Measurements from ENCODE around the gene SRC. TPM values are rescaled to one million over a fixed set of nuclear protein-coding genes. Genes with fewer than 3 reads are reported as not detected.
"Not testable (repeated sequence)": the region's sequence is repeated elsewhere in the genome, so short reads cannot be mapped to it uniquely, and the experiment has no call there.

Gene SRC
- total RNA-seq, 1 donor, result 17.8 TPM

DNA sequence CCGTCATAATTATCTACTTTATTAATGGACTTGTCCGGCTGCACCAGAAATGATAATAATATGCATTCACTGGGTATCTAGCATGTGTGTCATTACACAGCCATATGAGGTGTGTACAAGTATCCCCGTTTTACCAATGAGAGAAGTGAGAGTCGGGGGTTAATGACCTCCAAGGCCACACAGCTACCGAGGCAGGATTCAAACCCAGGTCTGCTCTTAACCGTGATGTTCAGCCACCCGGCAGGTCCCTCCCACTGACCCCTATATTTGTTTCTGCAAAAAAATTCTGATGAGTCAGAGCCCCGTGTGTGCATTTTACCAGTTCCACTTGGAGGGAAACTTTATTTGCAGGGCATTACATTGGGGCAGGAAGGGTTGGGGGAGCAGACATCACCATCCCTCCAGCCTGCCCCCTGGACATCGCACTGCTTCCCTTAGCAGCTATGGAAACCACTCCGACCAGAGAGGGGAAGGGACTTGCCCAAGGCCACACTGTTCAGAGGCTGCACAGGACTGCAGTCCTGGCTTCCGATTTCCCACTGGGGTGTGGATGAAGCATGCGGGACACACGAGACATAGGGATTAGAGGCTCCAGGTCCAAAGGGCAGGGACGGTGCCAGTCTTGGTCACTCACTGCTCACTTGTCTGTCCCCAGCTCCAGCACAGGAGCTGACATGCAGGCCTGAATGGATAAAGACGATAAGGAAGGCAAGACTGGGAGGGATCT, 10.1 kb upstream of the SRC start:
- peak in 2 of 3 donors; percentile 34 to 37 for DNase-seq (ENCODE audit: low read depth in 2 of 3, low spot score in 2 of 3)

DNA sequence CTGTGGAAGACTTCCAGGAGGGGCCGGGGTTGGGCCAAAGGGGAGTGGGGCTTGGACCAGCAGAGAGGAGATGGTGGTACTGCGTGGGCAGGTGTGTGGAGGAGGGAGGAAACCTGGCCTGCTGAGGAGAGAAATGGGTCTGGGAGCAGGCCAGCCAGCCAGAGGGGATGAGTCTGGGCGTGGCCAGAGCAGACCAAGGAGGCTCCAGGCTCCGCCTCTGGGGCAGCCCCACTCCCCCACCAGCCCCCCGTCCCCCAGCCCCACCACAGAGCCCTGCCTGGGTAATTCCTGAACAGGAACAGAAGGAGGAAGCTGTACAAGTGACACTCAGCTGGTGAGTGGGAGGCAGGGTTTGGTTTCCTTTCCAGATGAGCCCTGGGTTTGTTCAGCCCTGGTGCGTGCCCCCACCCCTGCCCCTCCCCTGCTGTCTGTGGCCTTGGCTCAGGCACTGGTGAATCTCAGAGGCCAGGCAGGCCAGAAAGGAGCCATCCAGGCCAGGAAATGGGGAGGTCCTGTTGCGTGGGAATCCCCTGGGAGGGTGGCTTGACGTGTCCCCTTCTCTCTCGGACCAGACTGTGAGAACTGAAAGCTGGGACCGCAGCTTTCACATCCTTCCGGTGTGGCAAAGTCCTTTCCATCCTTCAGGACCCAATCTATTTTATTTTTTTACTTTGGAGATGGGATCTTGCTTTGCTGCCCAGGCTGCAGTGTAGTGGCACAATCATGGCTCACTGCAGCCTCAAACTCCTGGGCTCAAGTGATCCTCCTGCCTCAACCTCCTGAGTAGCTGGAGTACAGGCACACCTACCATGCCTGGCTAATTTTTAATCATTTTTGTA, 9.4 kb upstream of the SRC start:
- peak in 2 of 3 donors; percentile 88 to 95 for DNase-seq (ENCODE audit: low read depth in 2 of 3, low spot score in 2 of 3)

DNA sequence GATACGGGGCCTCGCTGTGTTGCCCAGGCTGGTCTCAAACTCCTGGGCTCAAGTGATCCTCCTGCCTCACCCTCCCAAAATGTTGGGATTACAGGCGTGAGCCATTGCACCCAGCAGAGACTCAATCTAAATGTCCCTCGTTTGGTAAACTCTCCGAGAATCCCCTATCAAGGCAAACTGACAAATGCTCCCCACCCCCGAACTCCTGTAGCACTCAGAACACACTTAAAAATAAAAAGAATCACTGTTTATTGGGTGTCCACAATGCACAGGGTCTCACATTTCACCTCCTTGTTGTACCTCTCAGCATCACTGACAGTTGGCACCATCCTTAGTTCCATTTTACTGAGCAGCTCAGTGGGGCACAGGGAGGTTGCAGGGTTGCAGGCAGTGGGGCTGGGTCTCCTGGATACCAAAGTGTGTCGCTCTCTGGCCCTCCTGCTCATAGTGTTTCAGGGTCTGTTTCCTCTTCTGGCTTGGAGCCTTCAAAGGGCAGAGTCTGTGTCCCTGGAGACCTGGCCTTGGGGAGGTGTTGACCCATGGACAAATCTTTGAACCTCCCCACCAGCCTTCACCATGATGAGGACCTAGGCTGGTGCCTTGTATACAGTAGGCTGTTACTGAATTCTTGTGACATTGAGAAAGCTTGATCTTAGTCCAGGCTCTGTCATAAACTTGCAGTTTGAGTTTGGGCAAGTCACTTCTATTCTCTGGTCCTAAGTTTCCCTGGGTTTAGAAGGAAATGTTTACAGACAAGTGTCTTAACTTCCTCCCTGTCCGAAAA, 8.5 kb upstream of the SRC start:
- no peak for DNase-seq (ENCODE audit: low read depth in 2 of 3, low spot score in 2 of 3)

GRCh38 chr20:37338380-37338779, 7.6 kb upstream of the SRC start:
- not testable (repeated sequence) for DNase-seq (ENCODE audit: low read depth in 2 of 3, low spot score in 2 of 3)

GRCh38 chr20:37339208-37339607, 6.7 kb upstream of the SRC start:
- DNase-seq (ENCODE audit: low read depth in 2 of 3, low spot score in 2 of 3), result no peak

GRCh38 chr20:37339764-37340109, 6.2 kb upstream of the SRC start:
- DNase-seq (ENCODE audit: low read depth in 2 of 3, low spot score in 2 of 3), result not testable (repeated sequence)

DNA sequence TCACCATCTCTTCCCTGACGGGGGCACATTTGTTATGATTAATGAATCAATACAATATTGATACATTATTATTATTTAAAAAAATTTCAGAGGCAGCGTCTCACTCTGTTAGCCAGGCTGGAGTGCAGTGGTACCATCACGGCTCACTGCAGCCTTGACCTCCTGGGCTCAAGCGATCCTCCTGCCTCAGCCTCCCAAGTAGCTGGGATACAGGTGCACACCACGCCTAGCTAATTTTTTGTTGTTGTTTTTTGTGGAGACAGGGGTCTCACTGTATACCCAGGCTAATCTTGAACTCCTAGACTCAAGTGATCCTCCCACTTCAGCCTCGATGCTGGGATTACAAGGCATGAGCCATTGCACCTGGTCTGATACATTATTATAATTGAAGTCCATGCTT, 4.9 kb upstream of the SRC start:
- DNase-seq (ENCODE audit: low read depth in 2 of 3, low spot score in 2 of 3), result no peak

GRCh38 chr20:37341632-37342031, 4.3 kb upstream of the SRC start:
- DNase-seq (ENCODE audit: low read depth in 2 of 3, low spot score in 2 of 3), result no peak

GRCh38 chr20:37342231-37343177, 3.4 kb upstream of the SRC start:
- peak in 1 of 3 donors; percentile 31 for DNase-seq (ENCODE audit: low read depth in 2 of 3, low spot score in 2 of 3)

GRCh38 chr20:37343212-37343993, 2.5 kb upstream of the SRC start:
- DNase-seq (ENCODE audit: low read depth in 2 of 3, low spot score in 2 of 3), result no peak

DNA sequence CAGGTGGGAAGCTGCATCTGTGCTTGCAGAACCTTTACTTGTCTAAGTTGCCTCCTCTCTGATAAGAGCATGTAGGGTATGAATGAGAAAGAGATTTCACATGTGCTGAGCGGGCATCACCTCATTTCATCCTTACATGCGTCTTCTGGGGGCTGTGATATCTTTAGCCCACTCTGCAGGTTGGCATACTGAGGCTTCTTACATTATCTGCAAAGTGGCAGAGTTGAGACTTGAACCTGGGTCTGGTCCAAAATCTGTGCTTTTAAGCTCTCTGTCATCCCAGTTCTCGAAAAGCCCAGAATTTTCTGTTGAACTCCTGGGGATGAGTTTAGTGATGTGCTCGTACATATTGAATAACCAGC, 2.0 kb upstream of the SRC start:
- DNase-seq (ENCODE audit: low read depth in 2 of 3, low spot score in 2 of 3), result no peak

GRCh38 chr20:37344506-37345338, 1.2 kb upstream of the SRC start:
- no peak for DNase-seq (ENCODE audit: low read depth in 2 of 3, low spot score in 2 of 3)

DNA sequence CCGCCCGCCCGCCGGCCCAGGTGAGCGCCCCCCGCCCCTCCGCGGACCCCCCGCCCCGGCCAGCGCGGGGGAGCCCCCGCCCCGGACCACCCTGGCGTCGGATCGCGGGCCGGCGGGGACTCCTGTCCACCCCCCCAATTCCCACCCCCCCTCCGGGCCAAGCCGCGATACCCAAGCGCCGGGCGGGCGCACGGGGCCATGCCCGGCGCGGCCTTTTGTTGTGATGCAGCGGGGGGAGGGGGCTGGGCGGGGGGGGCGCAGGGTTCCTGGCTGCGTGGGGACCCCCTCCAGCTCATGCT, 245 bp downstream of the SRC start:
- no peak for DNase-seq (ENCODE audit: low read depth in 2 of 3, low spot score in 2 of 3)

- no peak for DNase-seq (ENCODE audit: low read depth in 2 of 3, low spot score in 2 of 3)
Observed at GRCh38 chr20:37346535-37347346, 801 bp downstream of the SRC start.

- no peak for DNase-seq (ENCODE audit: low read depth in 2 of 3, low spot score in 2 of 3)
Observed at GRCh38 chr20:37347347-37347823, 1.4 kb downstream of the SRC start.

GRCh38 chr20:37347891-37348791, 2.2 kb downstream of the SRC start:
- DNase-seq (ENCODE audit: low read depth in 2 of 3, low spot score in 2 of 3), result peak in 2 of 3 donors; percentile 33 to 60
